GM19438 (cell line): ENCODE measurements around the gene ABHD12.

Experiments
- ATAC-seq: cut with Tn5 transposase; IDR thresholded peaks from one replicate; pipeline ENCODE4 v1.9.1; 2021; ENCODE audit warnings: low read depth; ENCODE audit not compliant: unreplicated experiment

ABHD12 gene

GRCh38 chr20:25293507-25293906, 97.1 kb downstream of the ABHD12 start:
- no peak for ATAC-seq

- no peak for ATAC-seq
These were observed 98.3 kb downstream of the ABHD12 start for GRCh38 chr20:25292176-25292891.

GRCh38 chr20:25291432-25292133, 99.1 kb downstream of the ABHD12 start:
- no peak for ATAC-seq

GRCh38 chr20:25290646-25291431, 99.8 kb downstream of the ABHD12 start:
- no peak for ATAC-seq

GRCh38 chr20:25289886-25290597, 100.6 kb downstream of the ABHD12 start:
- no peak for ATAC-seq

- ATAC-seq: peak; percentile 91
These were observed 102.1 kb downstream of the ABHD12 start for GRCh38 chr20:25288291-25289181.

GRCh38 chr20:25287631-25288290, 102.9 kb downstream of the ABHD12 start:
- no peak for ATAC-seq

- ATAC-seq: no peak
These were observed 103.7 kb downstream of the ABHD12 start for GRCh38 chr20:25286917-25287316.

- no peak for ATAC-seq
These were observed 104.5 kb downstream of the ABHD12 start for GRCh38 chr20:25285856-25286798.

- no peak for ATAC-seq
These were observed 105.5 kb downstream of the ABHD12 start for GRCh38 chr20:25285091-25285647.

GRCh38 chr20:25284131-25284601, 106.5 kb downstream of the ABHD12 start:
- ATAC-seq: no peak

GRCh38 chr20:25283221-25283951, 107.2 kb downstream of the ABHD12 start:
- ATAC-seq: no peak

- no peak for ATAC-seq
These were observed 107.8 kb downstream of the ABHD12 start for GRCh38 chr20:25282796-25283195.

- ATAC-seq: no peak
These were observed 108.4 kb downstream of the ABHD12 start for GRCh38 chr20:25282034-25282781.

GRCh38 chr20:25281541-25281991, 109.1 kb downstream of the ABHD12 start:
- ATAC-seq: peak; percentile 64
